Embryonic facial prominence (tissue), 1 donor: Measurements from ENCODE around the gene RAN.
A peak's percentile ranks its signal among the peaks of the same experiment; 100 is the strongest.
"Not testable (repeated sequence)": the region's sequence is repeated elsewhere in the genome, so short reads cannot be mapped to it uniquely, and the experiment has no call there.

Experiments
- DNase-seq: peaks from one replicate; pipeline ENCODE4 v3.0.0-alpha.2; 2016; ENCODE audit errors: extremely low spot score

RAN gene

GRCh38 chr12:130871286-130872178 lies at the start of gene RAN:
TSS of gene RAN (plus strand) at chr12:130872066. CDS start at chr12:130872594, 528 bp downstream.
- peak; percentile 80 for DNase-seq

DNA sequence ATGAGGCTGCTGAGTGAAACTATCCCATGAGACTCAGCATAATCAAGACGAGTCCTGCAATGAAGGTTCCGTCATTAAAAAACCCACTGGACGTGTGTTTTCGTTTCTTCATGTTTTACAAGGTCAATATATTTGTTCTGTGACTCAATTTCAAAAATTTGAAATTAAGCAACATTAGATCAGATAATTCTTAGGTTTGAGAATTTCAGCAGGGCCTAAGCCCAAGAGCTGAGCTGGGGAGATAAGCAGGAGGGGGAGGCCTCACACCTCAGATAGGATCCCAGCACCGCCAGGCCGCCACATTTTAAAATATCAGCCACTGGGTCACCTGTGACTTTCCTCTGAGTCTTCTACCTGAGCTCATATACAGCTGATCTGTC lies 46.1 kb upstream of the RAN start:
- no peak for DNase-seq

DNA sequence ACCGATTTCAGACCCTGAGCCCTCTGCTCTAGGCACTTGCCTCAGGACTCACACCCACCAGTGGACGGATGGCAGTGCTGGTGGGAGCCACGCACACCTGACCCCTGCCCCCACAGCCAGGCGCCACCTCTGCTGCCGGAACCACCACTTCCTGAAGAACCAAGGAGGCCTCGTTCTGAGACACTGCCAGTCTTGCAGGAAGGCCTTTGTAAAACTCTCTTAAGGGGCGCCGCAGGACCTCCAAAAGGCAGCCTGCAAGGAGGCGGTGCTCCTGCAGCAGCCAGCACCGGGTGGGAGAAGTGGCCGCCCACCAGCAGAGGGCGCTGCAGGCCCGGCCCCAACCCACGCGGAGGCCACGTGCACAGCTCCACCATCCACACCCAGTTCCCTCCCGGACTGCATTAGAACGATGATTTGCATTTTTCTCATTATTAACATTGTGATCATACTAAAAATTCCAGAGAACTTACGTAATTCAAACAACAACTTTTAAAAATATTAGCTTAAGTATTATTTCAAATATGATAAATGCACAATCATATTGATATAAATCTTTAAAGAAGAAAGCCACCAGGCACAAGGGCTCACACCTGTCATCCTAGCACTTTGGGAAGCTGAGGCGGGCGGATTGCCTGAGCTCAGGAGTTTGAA lies 45.6 kb upstream of the RAN start:
- DNase-seq = no peak

GRCh38 chr12:130827432-130827831 lies 44.4 kb upstream of the RAN start:
- no peak for DNase-seq

- DNase-seq = no peak
Measured at GRCh38 chr12:130828895-130829294, 43.0 kb upstream of the RAN start.

DNA sequence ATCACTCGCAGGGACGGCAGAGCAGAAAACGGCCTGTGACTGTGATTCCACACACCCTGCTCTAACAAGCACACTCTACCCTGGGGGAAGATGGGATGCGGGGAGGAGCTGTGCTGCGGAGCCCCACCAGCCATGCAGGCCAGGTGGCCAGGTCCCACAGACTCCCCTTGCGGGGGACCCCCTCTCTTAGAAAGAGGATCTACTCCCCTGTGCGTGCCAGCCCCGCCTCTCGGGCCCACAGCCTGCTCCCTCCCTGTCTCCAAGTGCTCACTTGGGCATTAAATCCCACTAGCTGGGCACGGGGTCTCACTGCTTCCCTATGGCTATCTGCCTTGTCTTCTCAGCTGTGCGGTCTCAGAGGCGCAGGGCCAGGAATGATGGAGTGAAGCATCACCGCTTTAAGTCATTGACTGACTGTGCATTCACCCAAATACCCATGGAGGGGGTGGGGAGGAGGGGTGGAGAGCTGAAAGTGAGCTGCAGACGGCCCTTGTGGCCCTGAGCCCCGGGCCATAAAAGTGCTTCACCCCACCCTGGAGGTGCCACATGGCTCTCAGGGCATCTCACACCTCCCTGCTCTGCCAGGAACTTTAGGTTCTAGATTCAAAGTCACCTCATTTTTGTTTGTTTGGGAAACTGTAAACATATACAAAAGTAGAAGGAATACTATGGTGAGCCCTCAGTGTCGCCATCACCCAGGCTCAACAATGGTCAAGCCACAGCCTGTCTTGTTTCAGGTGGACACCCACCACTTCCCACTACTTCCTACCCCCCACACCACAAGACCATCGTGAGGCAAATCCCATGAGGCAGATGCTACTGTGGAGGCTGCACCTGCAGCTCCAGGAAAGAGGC lies 42.2 kb upstream of the RAN start:
- no peak for DNase-seq

- DNase-seq = no peak
Measured at GRCh38 chr12:130830246-130830551, 41.7 kb upstream of the RAN start.

- no peak for DNase-seq
Measured at GRCh38 chr12:130831246-130831645, 40.6 kb upstream of the RAN start.

GRCh38 chr12:130831876-130832405 lies 39.9 kb upstream of the RAN start:
- DNase-seq = no peak

DNA sequence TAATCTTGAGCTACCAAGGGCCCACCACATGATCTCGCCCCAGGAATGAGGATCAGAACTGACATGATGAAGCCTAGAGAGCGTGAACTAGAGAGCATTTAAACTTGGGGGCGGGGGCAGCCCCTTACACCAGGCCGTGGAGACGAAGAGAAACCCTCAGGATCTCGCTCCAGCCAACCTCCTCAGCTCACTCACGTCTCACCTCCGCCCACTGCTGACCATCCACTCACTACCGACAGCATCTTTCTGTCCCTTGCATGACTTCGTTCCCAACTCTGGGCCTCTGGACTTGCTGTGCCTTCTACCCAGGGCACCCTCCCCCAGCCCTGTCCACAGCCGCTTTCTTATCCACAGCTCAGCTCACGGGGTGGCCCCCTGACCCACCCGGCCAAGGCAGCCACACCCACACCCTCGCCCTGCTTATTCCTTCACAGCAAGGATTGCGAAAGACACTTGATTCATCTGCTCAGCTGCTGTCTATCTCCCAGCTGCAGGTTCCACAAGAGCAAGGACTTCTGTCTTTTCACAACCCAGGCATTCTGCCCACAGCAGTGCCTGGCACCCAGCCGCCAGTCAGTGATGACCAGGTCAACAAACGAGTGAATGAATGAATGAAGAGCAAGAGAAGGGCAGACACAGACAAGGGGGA lies 39.2 kb upstream of the RAN start:
- no peak for DNase-seq

DNA sequence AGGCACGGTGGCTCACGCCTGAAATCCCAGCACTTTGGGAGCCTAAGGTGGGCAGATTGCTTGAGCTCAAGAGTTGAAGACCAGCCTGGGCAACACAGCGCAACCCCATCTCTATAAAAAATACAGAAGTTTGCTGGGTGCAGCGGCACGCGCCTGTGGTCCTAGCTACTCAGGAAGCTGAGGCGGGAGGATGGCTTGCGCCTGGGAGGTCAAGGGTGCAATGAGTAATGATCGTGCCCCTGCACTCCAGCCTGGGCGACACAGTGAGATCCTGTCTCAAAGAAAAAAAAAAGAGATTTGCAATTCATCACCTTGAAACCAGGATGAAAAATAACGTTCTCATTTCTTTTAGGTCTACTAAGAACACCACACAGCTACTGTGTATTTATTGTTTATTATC lies 36.9 kb upstream of the RAN start:
- DNase-seq = no peak

GRCh38 chr12:130835436-130835835 lies 36.4 kb upstream of the RAN start:
- DNase-seq = no peak

- no peak for DNase-seq
Measured at GRCh38 chr12:130838284-130838950, 33.4 kb upstream of the RAN start.

- DNase-seq = peak; percentile 62
Measured at GRCh38 chr12:130838951-130839769, 32.7 kb upstream of the RAN start, which contains the start of gene STX2. TSS of gene STX2 (minus strand) at chr12:130839250. CDS start at chr12:130839099, 151 bp downstream.

GRCh38 chr12:130839770-130840404 lies 32.0 kb upstream of the RAN start:
- DNase-seq = no peak

DNA sequence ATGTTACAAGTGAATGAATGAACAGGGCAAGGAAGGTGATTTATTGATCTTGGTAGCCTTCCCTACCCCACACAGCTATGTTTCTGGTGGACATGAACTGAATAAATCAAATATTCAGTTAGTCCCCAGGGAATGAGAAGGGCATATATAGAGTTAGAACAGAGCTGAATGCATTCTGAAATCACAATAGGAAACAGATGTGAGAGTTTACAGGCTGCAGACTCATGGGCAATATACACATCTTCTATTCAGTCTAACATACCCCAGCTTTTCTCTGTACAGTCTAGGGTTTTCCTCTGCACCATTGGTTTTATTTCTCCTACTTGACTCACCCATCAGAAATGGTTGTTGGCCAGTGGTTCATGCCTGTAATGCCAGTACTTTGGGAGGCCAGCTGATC lies 25.5 kb upstream of the RAN start:
- DNase-seq = no peak

- no peak for DNase-seq
Measured at GRCh38 chr12:130847112-130847511, 24.8 kb upstream of the RAN start.

- DNase-seq = not testable (repeated sequence)
Measured at GRCh38 chr12:130848105-130848504, 23.8 kb upstream of the RAN start.

DNA sequence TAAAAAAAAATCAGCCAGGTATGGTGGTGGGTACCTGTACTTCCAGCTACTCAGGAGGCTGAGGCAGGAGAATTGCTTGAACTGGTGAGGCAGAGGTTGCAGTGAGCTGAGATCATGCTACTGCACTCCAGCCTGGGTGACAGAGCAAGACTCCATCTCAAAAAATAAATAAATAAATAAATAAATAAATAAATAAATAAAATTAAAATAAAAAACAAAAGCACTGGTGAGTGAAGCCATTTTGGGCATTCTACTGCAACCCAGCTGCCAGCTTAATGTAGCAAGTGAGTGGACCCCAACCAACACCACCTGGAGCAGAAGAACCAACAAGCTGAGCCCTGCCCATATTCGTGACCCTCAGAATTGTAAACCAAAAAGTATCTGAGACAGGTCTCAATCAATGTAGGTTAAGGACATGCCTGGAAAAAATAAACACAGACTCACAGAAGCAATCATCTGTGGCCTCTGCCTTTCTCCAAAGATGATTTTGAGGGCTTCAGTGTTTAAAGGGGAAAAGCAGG lies 23.0 kb upstream of the RAN start:
- DNase-seq = not testable (repeated sequence)
